ENCODE data around the gene LRIG1. TPM values are rescaled to one million over a fixed set of nuclear protein-coding genes. Genes with fewer than 3 reads are reported as not detected.

The LRIG1 gene
- total and polyA plus RNA-seq, 10 of the 15 experiments (the other 5 are each of a cell fraction or from before 2014, with no cell fraction given), result 0.84 to 16.4 (median 8.1) TPM

DNA sequence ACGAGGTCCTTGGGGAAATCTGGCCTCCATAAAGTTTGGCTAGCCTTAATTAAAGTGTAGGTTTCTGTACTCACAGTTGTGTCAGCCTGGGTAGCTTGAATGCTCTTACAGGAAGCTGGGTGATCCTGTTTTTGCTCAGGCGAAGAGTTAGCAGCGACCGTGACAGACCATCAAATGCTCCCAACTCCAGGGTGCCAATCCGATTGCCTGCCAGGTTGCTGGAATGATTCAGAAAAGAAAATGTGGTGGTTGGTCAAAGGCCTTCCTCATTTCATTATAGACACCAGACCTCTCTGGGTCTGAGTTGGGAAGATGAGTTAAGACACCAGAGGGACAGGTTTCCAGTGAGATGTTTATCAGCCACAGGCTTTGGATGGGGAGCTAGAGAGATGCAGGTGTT lies 86.0 kb downstream of the LRIG1 start:
- 71% methylated on average over 5 of the region's 5 CpGs for WGBS (ENCODE audit: insufficient coverage, insufficient replicate concordance, low lambda C conversion rate, missing lambda C conversion rate)
- ATAC-seq, result no peak
- no TSS peak for BruUV-seq (replicated peaks)

More for the DNA sequence above, 86.0 kb downstream of the LRIG1 start:
- in situ Hi-C loops (cut with MboI) (no loop called here), intact Hi-C loops (cut with micrococcal nuclease; ENCODE audit: unreplicated experiment) (no loop called here)
- Histone ChIP-seq H3K79me2 (ENCODE audit: control insufficient read depth, insufficient read depth, low read length) (no peaks in the 10 kb centered on the region), H3K4me1 (ENCODE audit: control insufficient read depth, insufficient read depth, low read length) (no peaks in the 10 kb centered on the region), H3K27ac (ENCODE audit: control insufficient read depth, insufficient read depth) (no peak overlapping the region), H3K27me3 (replicated peaks in 1 of 2; ENCODE audit: control insufficient read depth in 2 of 2, insufficient read depth in 2 of 2, low read length in 1 of 2) (no peaks in the 10 kb centered on the region), H3K4me3 (no peak overlapping the region), H3K9me3 (replicated peaks; ENCODE audit: control insufficient read depth, insufficient read depth, low read length) (no peaks in the 10 kb centered on the region), H4K20me1 (ENCODE audit: control insufficient read depth, insufficient read depth) (no peaks in the 10 kb centered on the region; the same call in 1 of the 2 replicates), H3K4me2 (ENCODE audit: control insufficient read depth, insufficient read depth) (no peak overlapping the region), H3K9ac (ENCODE audit: control insufficient read depth, insufficient read depth, low read length) (no peak overlapping the region), H3K36me3 (ENCODE audit: control insufficient read depth in 2 of 2, insufficient read depth in 2 of 2, low read length in 1 of 2) (no peaks in the 10 kb centered on the region; a peak in 2 of 4 replicates), H2AFZ (ENCODE audit: control insufficient read depth, low read depth, low read length) (no peak overlapping the region)
- POLR2A ChIA-PET, result no interaction called here
- no peak for FAIRE-seq
- TF ChIP-seq TAF1 (IDR thresholded peaks at IDR 0.05; ENCODE audit: borderline replicate concordance, low read depth, low read length) (no peak), BACH1 (IDR thresholded peaks at IDR 0.05; ENCODE audit: borderline replicate concordance) (no peak), NR2C1 (IDR thresholded peaks at IDR 0.05) (no peak), ZNF217 (IDR thresholded peaks at IDR 0.05) (no peak), SUPT20H (IDR thresholded peaks at IDR 0.05; ENCODE audit: borderline replicate concordance, control insufficient read depth, low read depth, low read length) (no peak), ZNF207 (IDR thresholded peaks at IDR 0.05; ENCODE audit: borderline replicate concordance) (no peak), PAX5 (IDR thresholded peaks at IDR 0.05; ENCODE audit: borderline replicate concordance, low read depth, low read length) (no peak), ZNF622 (IDR thresholded peaks at IDR 0.05) (no peak), SMC3 (IDR thresholded peaks at IDR 0.05; ENCODE audit: borderline replicate concordance, low read length) (no peak), IKZF2 (IDR thresholded peaks at IDR 0.05) (no peak), GABPA (IDR thresholded peaks at IDR 0.05; ENCODE audit: low read depth) (no peak), EZH2 (IDR thresholded peaks at IDR 0.05; ENCODE audit: borderline replicate concordance, control insufficient read depth, low read depth, low read length) (no peak), EP300 (IDR thresholded peaks at IDR 0.05; ENCODE audit: borderline replicate concordance in 1 of 2, control insufficient read depth in 1 of 2, low read depth in 2 of 2, low read length in 2 of 2) (no peak)
- TF ChIP-seq, protein P1, sequence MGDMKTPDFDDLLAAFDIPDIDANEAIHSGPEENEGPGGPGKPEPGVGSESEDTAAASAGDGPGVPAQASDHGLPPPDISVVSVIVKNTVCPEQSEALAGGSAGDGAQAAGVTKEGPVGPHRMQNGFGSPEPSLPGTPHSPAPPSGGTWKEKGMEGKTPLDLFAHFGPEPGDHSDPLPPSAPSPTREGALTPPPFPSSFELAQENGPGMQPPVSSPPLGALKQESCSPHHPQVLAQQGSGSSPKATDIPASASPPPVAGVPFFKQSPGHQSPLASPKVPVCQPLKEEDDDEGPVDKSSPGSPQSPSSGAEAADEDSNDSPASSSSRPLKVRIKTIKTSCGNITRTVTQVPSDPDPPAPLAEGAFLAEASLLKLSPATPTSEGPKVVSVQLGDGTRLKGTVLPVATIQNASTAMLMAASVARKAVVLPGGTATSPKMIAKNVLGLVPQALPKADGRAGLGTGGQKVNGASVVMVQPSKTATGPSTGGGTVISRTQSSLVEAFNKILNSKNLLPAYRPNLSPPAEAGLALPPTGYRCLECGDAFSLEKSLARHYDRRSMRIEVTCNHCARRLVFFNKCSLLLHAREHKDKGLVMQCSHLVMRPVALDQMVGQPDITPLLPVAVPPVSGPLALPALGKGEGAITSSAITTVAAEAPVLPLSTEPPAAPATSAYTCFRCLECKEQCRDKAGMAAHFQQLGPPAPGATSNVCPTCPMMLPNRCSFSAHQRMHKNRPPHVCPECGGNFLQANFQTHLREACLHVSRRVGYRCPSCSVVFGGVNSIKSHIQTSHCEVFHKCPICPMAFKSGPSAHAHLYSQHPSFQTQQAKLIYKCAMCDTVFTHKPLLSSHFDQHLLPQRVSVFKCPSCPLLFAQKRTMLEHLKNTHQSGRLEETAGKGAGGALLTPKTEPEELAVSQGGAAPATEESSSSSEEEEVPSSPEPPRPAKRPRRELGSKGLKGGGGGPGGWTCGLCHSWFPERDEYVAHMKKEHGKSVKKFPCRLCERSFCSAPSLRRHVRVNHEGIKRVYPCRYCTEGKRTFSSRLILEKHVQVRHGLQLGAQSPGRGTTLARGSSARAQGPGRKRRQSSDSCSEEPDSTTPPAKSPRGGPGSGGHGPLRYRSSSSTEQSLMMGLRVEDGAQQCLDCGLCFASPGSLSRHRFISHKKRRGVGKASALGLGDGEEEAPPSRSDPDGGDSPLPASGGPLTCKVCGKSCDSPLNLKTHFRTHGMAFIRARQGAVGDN (IDR thresholded peaks at IDR 0.05), result no peak
- DNase-seq (ENCODE audit: low read depth, low spot score), result no peak
- SMC1A ChIA-PET (ENCODE audit: uncharacterized antibody, unreplicated experiment), result interaction anchor here (1.0 kb wide), 1 partner anchor 10 kb away, joined by 3 read pairs; no protein-coding TSS in a partner anchor
- CTCF ChIA-PET, result interaction anchor here (0.6 kb wide), 1 partner anchor 172 kb away, joined by 3 read pairs; no protein-coding TSS in a partner anchor
- RAD21 ChIA-PET (ENCODE audit: unreplicated experiment), result no interaction called here
